ENCODE data around the gene VCX3B. TPM values are rescaled to one million over a fixed set of nuclear protein-coding genes. Genes with fewer than 3 reads are reported as not detected.

VCX3B gene
- total RNA-seq, 3 donors from 2014 or later (not counting 1 experiment from before 2014, with no cell fraction given), result not detected

DNA sequence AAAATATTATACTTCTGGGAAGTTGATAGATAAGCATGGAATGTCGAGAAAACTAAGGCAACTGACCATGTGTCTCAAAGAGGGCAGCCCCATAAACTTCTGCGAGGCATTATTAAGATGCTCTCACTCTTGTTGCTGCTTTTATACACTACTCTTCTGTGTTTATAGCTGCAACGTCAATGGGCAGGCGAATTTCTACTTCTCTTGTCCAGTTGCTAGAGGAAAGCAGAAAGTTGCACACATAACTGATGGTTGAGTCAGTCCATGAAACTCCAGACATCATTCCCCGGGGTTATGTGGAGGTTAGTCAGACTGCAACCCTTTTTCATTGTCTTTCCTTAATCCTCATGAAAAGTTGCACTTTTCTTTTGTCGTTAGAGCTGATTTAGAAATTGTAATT, 39.8 kb downstream of the VCX3B start:
- Histone ChIP-seq H3K36me3 (ENCODE audit: control insufficient read depth, insufficient read depth, low read length) (no peaks in the 10 kb centered on the region), H3K27me3 (ENCODE audit: control insufficient read depth, insufficient read depth, low read length) (no peaks in the 10 kb centered on the region), H3K9me3 (ENCODE audit: control insufficient read depth, insufficient read depth, low read length) (no peaks in the 10 kb centered on the region), H3K4me1 (ENCODE audit: control insufficient read depth, insufficient read depth, low read length) (no peaks in the 10 kb centered on the region), H3K4me3 (ENCODE audit: low read length) (no peak overlapping the region), H3K27ac (ENCODE audit: low read length) (no peak overlapping the region)
- intact Hi-C loops (cut with micrococcal nuclease), result no loop called here
- H3K36me3 Mint-ChIP-seq, result no peaks in the 10 kb centered on the region
- H3K4me1 Mint-ChIP-seq, result no peaks in the 10 kb centered on the region
- peaks cover 0 to 7% of the 10 kb centered on the region in 2 donors for H3K9me3 Mint-ChIP-seq
- 86% methylated on average over 4 of the region's 6 CpGs for WGBS (ENCODE audit: insufficient coverage)
- ATAC-seq, result no peak
- no peak for DNase-seq
- H3K4me3 Mint-ChIP-seq, result no peak overlapping the region
- no peak overlapping the region for H3K27ac Mint-ChIP-seq
- TF ChIP-seq, protein P1, sequence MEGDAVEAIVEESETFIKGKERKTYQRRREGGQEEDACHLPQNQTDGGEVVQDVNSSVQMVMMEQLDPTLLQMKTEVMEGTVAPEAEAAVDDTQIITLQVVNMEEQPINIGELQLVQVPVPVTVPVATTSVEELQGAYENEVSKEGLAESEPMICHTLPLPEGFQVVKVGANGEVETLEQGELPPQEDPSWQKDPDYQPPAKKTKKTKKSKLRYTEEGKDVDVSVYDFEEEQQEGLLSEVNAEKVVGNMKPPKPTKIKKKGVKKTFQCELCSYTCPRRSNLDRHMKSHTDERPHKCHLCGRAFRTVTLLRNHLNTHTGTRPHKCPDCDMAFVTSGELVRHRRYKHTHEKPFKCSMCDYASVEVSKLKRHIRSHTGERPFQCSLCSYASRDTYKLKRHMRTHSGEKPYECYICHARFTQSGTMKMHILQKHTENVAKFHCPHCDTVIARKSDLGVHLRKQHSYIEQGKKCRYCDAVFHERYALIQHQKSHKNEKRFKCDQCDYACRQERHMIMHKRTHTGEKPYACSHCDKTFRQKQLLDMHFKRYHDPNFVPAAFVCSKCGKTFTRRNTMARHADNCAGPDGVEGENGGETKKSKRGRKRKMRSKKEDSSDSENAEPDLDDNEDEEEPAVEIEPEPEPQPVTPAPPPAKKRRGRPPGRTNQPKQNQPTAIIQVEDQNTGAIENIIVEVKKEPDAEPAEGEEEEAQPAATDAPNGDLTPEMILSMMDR (IDR thresholded peaks at IDR 0.05), result no peak
- no peaks in the 10 kb centered on the region for H3K27me3 Mint-ChIP-seq (ENCODE audit: low read depth in 2 of 2)
